Dedifferentiated amniotic fluid mesenchymal stem cell (primary cell): ENCODE results near the gene UBE2QL1.

Experiments
- DNase-seq: peaks from one replicate; pipeline ENCODE4 v3.0.0-alpha.2; 2016; ENCODE audit errors: extremely low spot score

Gene UBE2QL1, protein sequence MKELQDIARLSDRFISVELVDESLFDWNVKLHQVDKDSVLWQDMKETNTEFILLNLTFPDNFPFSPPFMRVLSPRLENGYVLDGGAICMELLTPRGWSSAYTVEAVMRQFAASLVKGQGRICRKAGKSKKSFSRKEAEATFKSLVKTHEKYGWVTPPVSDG

DNA sequence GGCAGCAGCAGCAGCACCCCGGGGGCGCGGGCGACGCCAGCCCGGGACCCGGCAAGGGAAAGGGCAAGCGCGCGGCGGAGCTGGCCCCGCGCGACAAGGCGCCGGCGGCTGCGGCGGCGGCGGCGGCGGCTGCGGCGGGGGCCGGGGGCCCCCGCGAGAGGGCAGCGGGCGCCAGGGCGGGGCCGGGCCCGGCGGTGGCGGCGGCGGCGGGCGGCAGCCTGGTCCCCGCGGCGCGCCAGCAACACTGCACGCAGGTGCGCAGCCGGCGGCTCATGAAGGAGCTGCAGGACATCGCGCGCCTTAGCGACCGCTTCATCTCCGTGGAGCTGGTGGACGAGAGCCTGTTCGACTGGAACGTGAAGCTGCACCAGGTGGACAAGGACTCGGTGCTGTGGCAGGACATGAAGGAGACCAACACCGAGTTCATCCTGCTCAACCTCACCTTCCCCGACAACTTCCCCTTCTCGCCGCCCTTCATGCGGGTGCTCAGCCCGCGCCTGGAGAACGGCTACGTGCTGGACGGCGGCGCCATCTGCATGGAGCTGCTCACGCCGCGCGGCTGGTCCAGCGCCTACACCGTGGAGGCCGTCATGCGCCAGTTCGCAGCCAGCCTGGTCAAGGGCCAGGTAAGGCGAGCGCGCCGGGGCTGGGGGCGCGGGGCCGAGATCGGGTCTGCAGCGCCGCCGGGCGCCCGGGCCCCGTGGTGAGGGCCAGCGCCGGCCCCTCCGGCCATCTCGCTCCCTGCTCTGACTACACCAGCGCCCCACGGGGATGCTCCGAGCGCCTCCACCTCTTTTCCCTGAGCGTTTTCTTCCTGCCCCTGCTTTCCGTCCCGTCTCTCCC is at the start of gene UBE2QL1:
TSS of gene UBE2QL1 (plus strand) at position 238 of the 843 bp plus-strand sequence. CDS start at position 273, 35 bp downstream.
- DNase-seq, result no peak

DNA sequence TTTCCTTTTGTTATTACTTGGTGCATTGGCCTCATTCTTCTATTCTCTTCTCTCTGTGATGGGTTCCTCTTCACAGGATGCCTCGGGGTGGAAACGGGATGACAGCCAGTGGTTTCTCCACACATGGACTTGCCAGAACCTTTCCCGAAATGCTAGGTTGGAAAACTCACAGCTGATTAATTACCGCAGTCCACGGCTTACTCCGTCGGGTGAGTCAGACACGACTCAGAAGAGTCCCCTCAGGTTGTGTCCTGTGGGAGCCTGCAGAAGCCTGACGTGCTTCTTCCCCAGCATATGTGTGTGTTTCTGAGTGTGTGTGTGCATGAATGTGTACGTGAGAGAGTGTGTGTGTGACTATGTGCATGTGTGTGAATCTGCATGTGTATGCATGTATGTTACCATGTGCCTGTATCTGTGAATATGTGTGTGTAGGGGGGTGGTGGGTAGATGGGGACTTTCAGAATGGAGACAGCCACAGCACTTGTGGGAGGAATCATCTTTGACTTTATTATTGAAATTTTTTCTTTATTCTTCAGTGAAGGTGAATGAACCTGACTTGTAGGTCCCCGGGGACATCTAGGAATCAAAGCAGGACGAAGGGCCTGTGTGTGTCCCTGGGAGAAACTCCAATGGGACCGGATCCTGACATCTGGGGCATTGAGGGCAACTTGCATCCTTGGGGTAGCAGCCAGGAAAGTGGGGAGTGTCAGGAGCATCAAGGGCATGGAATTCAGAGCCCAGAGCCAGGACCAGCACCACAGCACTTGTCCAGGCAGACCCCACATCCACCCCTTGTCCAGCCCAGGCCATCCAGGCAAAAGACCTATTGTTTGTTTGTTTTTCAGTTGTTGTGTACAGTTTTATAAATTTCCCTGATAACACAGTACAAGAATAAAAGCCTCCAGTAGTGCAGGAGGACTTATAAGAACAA is 48.4 kb upstream of the UBE2QL1 start:
- no peak for DNase-seq

DNA sequence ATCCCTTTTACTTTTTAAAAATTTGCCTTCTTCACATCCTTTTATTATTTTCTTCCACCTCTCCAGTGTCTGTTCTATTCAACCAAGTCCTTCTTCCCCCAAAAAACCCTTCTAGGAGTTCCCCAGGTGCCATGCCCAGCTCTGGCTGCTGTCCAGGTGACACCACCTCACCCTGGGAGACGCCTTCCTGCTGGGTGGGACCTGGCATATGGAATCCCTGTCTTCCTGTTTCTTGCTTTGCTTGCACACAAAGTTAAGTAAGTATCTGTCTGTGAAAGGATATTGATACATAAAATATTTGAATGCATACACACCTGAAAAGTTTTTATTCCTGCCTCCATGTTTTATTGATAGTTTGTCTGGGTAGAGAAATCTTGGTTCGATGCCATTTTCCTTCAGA is 47.2 kb upstream of the UBE2QL1 start:
- no peak for DNase-seq

DNA sequence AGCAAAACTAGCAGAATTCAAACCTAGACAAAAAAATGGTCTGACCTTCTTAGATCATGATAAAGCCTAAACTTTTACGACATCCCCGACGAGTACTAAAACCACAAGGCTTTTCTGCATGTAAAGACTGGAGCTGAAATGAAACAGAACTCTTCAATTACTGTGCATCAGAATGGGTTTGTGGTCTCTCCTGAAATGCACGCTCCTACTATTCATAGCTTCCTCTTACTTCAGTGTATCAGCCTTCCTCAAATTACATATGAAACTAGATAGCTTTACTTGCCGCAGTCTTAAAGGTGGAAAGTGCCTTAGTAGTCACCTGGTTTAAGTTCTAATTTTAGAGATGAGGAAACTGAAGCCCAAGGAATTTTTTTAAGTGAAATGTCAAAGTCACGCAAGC is 45.7 kb upstream of the UBE2QL1 start:
- DNase-seq, result no peak

DNA sequence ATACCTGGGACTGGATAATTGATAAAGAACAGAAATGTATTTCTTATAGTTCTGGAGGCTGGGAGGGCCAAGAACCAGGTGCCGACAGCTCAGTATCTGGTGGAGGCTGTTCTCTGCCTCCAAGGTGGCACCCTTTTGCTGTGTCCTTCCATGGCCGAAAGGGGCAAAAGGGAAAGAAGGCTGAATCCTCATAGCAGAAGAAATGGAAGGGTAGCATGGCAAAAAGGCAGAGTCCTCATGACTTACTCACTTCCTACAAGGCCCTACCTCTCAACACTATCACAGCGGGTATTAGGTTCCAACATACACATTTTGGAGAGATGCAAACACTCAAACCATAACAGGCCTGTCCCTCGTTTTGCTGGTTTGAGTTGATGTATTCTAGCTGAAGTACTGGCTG is 45.2 kb upstream of the UBE2QL1 start:
- no peak for DNase-seq

DNA sequence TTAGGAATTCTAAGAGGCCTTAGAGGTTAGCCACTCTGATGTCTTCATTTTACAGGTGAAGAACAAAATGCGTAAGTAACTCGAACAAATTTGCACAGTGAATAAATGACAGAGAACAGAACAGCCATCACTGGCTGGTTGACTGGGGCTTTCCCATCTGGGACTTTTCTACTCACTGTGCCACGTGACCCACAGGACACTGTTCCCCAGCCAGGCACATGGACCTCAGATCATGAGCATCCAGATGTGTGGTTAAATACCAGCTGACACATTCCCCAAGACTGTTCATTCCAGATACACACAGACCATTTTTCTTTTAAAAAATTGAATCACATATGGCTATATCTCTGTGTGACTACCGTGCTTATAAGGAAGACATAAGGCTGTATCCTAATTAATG is 44.5 kb upstream of the UBE2QL1 start:
- DNase-seq, result no peak

DNA sequence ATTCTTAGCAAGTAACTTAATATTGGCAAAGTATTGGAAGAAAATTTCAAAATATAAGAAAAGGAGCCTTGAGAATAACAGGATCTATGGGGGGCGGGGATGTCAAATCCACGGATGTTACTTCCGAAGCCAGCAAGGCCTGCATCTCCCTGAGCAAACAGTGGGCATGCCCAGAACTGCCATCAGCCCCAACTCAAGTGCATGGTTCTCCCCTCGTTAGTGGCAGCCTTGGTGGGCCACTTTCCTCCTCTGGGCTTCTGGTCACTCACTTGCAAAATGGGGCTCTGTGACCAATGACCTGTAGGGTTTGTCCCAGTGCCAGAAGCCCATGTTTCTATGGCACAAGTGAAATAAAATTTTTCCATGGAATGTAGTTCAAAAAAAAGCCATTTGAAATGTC is 43.1 kb upstream of the UBE2QL1 start:
- no peak for DNase-seq

DNA sequence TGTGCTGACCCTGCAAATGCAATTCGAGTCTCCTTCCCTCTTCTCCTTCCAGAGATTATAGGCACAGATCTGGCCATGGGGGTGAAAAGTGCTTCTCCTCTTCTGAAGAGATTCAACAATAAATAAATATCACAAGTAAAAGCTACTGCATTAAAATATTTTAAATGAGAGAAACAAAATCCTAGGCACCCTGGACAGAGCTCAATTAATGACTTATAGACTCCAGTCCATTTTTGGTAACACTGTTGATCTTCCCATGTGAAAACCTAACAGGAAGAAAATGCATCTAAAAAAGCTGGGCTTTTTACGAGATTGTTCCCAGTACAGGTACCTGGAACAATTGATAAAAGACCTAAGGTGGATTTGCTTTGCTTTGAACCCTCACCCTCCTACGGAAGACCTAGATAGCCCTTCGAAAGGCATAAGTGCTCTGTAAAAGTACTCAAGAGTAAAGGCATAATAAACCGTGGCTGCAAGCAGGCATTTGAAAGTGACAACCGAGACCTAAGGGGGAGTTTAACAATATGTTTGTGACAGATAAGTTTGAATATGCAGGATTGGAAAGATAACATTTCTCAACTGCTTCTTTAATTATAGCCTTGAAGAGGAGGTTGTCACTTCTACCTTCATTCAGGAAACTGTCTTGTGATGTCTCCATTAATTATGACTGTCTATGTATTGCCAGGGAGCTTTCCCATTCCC is 41.0 kb upstream of the UBE2QL1 start:
- no peak for DNase-seq

DNA sequence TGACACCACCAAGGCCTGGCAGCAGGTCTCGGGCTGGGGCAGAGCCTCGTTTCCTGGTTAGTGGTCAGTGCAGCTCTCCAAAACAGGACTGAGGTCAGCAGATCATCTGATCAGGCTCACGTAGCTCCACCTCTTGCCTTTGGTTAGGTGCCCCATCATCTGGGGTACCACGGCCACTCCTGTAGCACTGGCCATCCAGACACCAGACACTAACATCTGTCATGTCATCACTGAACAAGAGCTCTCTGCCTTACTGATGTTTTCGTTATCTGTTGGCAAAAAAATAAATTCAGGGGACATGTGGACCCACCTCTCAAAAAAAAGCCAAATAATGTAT is 40.4 kb upstream of the UBE2QL1 start:
- no peak for DNase-seq

DNA sequence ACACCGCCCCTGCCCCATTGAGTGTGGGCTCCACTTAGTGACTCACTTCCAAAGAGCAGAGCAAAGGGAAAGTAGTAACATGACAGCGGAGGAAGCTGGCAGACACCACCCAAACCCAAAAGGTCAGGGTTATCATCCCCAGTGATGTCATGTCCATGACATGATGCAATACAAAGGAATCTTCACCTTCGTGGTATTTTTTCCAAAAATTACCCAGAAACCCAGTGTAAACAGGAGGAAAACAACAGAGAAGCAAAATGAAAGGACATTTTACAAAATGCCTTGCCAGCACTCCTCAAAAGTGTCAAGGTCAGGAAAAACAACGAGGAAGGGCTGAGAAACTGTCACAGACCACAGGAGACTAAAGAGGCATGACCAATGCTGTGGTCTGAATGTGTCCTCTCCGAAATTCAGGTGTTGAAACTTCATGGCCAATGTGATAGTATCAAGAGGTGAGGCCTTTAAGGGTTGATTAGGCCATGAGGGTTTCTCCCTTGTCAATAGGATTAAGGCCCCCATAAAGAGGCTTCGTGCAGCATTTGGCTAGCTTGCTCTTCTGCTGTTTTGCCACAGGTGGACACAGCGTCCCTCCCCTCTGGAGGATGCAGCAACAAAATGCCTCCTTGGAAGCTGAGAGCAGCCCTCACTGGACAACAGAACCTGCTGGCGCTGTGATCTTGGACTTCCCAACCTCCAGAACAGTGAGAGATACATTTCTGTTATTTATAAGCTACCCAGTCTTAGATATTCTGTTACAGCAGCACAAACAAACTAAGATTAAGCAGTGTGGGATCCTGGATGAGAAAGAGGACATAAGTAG is 39.8 kb upstream of the UBE2QL1 start:
- no peak for DNase-seq

DNA sequence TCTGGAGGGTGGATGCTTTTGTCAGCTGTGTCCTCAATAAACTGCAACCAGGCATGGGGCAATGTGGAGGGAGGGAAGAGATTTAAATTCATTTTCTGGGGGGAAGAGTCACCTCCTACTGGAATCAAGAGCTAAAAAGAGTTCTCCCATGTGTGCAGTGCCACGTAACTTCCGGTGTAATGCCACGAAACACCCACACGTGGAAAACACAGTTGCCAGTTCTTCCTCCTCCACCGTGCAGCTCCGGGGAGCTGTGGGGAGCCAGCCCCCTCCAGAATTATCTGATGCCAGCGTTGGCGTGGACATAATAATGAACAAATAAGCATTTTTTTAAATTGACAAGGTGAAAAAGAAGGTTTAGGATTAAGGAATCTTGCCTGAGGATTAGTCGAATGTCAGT is 38.2 kb upstream of the UBE2QL1 start:
- DNase-seq, result no peak

DNA sequence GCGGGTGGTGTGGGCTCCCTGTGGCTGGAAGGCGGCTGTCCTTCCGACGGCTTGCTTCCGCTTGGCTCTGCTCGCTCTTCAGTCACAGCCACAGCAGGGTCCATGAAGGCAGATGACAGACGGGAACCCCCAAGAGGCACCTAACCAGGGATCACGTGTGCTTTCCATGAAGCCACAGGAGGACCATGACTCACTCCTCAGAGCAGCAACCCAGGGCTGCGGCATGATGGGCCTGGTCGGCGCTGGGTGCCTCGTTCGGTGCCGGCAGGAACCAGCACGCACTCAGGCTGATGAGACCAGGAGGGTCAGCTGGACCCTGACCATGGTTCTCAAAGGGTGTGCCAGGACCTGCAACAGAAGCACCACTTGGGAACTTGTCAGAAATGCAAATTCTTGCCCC is 37.5 kb upstream of the UBE2QL1 start:
- no peak for DNase-seq

DNA sequence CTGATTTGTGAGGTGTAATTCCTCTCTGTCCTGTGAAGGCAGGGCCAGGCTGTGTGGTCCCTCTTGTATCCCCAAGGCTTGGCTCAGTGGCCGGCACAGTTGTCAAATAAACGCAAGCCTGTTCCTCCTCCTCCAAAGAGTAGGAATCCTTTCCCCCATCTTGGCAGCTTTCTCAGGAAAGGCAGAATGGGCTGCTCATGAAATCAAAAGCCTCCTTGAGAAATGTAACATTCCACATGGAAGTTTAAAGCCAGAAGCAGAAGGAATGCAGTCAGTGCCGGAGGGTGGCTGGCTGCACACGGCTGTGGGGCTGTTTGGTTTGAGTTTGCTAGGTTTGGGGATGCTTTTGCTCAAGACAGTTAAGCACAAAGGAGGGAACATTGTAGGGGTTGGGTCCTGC is 35.8 kb upstream of the UBE2QL1 start:
- DNase-seq, result no peak

DNA sequence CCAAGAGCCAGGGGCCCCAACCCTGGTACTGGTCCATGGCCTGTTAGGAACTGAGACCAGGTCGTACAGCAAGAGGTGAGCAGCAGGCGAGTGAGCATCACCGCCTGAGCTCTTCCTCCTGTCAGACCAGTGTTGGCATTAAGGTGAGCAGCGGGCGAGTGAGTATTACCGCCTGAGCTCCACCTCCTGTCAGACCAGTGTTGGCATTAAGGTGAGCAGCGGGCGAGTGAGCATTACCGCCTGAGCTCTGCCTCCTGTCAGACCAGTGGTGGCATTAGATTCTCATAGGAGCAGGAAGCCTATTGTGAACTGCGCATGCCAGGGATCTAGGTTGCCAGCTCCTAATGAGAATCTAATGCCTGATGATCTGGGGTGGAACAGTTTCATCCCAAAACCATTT is 31.0 kb upstream of the UBE2QL1 start:
- no peak for DNase-seq

DNA sequence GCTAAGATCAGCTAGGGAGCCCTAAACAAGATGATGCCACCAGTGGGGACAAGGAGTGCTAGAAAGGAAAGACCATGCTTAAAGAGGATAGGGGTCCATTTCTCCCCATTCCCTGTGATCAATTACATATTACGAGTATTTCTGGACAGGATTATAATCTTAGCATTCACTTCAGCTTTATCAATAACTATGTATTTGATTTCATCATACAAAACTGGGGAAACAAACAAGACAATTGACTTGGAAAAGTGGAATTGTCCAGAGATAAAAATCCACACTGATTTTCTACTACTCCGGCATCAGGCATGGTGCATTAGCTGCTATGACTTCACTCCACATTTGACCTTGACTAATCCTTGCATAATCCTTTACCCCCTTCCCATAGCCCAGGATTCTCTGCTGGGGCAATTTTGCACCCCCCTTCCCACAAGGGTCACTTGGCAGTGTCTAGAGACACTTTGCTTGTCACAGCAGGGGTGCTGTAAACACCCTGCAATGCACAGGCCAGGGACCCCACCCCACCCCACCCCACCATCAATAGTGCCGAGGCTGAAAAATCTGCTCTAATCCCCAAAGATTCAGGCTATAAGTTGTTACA is 29.9 kb upstream of the UBE2QL1 start:
- no peak for DNase-seq

DNA sequence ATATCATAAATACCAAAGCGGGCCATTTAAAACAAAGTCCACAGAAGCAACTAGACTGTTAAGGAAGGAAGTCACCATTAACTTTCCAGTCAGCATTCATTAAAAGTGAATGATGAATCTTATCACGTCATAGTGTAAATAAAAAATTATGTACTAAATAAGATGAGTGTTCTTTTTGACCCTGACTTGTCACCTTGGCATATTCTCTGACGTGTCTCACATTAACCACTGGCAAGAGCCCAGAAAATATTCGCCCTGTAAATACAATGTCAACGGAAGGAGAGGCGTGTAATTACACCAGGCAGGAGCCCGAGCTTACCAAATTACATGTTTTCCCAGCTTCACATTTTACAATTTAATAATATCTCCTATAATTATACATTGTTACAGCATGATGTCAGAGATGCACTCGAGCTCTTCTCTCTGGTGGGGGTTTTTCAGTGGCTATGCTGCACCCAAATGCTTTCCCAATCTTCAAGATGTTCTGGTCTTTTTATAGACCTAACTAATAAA is 29.3 kb upstream of the UBE2QL1 start:
- no peak for DNase-seq

DNA sequence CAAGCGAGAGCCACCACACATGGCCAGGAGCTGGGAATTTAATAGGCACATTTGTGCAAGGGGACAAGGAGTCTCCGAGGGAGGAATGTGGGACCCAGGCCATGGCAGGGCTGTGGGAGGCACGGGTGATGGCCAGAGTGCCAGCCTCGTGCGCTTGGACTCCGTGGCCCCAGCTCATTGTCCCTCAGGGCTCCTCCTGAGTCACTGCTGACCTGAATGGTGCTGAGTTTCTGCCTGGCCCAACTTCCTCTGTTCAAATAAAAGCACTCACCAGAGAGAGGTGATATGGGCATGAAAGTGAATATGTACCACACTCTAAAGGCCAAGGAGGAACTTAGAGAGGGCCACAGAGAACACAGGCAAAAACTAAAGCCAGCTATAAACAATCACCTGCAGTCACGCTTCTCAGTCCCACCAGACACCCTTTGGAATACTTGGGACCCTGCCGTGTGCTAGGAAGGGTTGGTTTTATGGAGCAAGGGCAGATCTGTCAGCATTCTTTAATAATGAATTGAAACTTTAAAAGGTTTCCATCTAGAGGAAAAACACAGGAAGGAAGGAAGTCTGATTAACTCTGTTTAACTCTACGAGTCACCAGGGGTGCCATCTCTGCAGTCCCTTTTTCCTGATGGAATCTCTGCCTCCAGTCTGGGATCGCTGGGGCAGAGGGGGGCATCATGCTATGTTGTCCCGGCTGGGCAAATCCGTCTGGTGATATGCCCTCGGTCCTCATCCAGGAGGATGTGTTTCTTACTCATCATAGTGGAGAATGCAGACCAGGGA is 25.1 kb upstream of the UBE2QL1 start:
- no peak for DNase-seq

DNA sequence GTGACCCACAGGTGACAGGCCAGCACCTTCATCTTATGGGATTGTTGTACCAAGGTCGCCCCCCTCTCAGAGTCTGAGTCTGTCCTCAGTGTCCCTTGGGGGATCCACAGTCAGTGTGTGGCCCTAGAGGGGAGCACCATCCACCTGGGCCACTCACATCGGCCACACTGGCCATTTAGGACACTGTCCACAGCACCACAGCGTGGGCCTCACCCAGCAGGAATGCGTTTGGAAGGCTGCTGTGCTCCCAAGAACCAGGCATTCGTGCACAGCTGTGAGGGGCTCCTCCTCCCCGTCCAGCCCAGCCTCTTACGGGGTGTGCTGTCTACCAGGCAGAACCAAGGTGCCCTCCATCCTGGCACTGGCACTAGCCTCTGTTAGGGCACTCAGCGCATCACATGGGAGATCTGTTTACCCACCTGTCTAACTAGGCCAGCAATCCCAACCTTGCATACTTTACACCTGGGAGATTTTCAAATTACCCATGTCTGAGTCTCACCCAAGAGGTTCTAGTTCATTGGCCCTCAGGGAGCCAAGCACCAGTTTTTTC is 24.5 kb upstream of the UBE2QL1 start:
- no peak for DNase-seq

DNA sequence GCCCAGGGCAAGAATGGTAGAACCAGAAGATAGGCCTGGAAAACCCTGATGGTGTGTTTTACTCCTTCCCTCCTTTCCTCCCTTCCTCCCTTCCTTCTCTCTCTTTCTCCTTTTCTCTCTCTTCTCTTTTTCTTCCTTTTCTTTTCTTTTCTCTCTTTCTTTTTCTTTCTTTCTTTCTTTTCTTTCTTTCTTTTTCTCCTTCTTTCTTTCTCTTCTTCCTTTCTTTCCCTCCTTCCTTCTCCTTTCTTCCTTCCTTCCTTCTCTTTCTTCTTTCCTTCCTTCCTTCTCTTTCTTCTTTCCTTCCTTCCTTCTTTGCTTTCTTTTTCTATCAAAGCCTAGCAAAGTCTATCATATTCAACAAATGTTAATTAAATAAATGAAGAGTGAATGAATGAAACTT is 24.0 kb upstream of the UBE2QL1 start:
- no peak for DNase-seq
